Erythroblast (primary cell): ENCODE results near the gene ST6GALNAC3.

Experiments used
- GATA1 ChIP-seq: IDR thresholded peaks from 2 replicates; pipeline ENCODE4 v1.6.1; 2011; ENCODE audit warnings: low read depth, mild to moderate bottlenecking, control low read depth, low read length, moderate library complexity
- POLR2A ChIP-seq: IDR thresholded peaks from 2 replicates; pipeline ENCODE4 v1.6.1; 2011; ENCODE audit warnings: mild to moderate bottlenecking, low read length

- no peak for TF ChIP-seq POLR2A
- TF ChIP-seq GATA1: no peak
Measured at GRCh38 chr1:76548513-76549100, 474.1 kb downstream of the ST6GALNAC3 start.
